ENCODE results near the gene TECTB.

The TECTB gene

GRCh38 chr10:112347709-112348671 lies 64.8 kb downstream of the TECTB start:
- no peak for DNase-seq (ENCODE audit: low spot score)

GRCh38 chr10:112348759-112349158 lies 65.6 kb downstream of the TECTB start:
- no peak for DNase-seq (ENCODE audit: low spot score)

DNA sequence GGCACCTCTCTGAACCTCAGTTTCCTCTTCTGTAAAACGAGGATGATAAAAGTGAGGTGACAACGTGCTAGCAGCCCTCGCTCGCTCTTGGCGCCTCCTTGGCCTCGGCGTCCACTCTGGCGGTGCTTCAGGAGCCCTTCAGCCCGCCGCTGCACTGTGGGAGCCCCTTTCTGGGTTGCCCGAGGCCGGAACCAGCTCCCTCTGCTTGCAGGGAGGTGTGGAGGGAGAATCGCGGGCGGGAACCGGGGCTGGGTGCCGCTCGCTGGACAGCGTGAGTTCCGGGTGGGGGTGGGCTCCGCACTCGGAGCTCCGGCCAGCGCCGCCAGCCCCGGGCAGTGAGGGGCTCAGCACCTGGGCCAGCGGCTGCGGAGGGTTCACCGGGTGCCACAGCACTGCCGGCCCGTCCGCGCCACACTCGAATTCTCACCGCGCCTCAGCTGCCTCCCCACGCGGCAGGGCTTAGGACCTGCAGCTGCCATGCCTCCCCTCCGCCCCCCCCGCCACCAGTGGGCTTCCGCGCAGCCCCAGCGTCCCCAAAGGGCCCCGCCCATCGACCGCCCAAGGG lies 66.4 kb downstream of the TECTB start:
- DNase-seq (ENCODE audit: low spot score), result no peak

DNA sequence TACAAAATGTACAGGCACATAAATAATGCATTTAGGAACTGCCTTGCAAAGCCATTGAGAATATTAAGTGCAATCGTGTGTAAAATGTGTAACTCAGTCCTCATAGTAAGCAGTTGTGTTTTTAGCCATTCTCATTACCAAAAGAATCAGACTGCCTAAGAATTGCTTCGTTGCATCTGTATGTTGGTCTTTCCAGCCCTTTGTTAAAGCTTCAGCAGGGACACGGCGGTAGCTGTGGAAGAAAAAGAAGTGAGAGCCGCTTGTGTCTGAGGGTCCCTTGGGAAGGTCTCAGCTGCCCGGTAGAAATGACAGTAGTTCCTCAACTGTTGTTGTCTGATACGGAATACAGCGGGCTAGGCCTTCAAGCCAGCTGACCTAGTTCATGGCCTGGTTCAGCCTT lies 67.9 kb downstream of the TECTB start:
- no peak for DNase-seq (ENCODE audit: low spot score)

GRCh38 chr10:112352044-112352443 lies 68.8 kb downstream of the TECTB start:
- no peak for DNase-seq (ENCODE audit: low spot score)

GRCh38 chr10:112353046-112353445 lies 69.8 kb downstream of the TECTB start:
- DNase-seq (ENCODE audit: low spot score), result no peak

Measured in HuH-7.5 (cell line).